Measurements from ENCODE around the gene PSAT1. TPM values are rescaled to one million over a fixed set of nuclear protein-coding genes. Genes with fewer than 3 reads are reported as not detected.

Gene PSAT1
- total RNA-seq, 1 experiment from 2014 or later, result 56.8 TPM

DNA sequence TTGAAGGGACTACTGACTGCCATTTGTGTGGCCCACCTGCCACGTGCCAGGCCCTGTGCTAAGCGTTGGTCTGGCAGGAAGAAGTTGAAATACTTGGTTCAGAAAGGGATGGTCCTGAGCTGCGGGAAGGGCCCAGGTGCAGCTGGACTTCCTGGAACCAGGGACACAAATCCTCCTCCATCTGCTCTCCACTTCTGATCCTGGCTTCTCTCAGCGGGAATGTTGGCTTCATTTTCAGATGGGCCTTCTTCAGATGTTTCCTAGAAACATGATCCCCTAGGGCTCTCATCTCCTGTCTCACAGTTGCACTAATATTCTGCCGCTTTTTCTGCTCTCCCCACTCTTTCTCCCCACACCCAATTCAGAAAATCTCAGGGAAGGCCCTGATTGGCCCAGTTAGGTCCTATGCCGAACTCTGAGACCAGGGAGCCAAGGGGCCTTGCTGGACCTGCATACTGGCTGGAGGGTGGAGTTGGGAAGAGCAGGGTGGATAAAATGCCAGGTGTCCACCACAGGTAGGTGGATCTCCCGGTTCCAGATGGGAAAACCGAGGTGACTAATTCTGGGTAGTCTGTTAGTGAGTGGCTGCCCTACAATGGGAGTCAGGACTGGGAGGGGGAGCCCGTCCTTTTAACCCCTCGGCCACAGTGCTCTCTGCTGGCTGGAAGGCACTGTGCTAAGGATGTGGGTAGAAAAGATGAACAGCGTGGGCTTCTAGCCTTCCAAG lies 19.4 kb downstream of the PSAT1 start:
- no peak for DNase-seq (ENCODE audit: low spot score)

DNA sequence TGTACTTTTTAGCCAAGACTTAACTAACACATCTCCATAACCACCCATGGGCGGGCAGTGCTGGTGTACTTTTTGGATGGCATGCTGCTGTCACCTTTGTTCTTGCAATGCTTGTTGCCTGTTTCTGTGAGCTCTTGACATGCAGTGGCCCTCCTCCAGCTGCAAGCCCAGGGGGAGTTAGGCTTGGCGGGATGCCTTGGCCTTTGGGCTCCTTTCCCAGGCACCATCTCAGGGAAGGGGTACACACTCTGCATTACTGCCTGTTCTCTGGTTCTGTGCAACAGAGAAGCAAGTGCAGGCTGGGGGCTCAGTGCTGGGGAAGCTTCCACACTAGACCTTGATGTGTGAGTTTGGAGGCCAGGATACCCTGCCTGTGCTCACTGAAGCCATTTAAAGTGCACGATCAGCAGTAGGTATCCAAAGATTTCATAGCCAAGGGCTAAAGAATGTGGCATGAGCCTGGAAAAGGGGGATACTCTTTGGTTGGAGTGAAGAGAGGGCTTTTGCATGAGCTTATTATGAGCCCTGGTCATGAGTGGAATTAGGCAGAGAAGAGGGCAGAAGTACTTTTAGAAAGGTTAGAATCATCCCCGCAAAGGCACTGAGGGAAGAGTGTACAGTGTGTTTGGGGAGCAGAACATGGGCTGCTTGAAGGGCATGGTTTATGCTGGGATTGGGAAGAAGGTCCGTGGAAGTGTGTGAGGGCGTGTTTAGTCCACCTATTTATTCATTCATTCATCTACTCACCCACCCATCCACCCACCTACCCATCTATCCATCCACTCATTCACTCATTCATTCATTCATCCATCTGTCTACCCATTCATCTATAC lies 22.5 kb downstream of the PSAT1 start:
- DNase-seq (ENCODE audit: low spot score), result no peak

DNA sequence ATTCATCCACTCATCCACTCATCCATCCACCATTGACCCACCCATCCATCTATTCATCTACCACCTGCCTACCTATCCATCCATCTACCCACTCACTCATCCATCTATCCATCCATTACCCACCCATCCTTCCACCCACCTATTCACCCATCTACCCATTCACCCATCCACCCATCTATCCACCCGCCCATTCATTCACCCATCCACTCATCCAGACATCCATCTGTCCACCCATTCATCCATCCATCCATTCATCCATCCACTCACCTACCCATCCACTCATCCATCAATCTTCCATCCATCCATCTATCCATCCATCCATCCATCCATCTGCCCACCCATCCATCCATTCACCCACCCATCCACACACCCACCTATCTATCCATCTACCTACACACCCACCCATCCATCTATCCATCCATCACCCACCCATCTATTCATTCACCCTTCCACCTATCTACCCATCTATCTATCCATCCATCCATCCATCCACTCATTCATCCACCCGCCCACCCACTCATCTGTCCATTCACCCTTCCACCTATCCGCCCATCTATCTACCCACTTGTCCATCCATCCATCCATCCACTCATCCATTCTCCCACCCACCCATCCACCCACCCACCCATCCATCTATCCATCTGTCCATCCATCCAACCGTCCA lies 23.2 kb downstream of the PSAT1 start:
- no peak for DNase-seq (ENCODE audit: low spot score)

DNA sequence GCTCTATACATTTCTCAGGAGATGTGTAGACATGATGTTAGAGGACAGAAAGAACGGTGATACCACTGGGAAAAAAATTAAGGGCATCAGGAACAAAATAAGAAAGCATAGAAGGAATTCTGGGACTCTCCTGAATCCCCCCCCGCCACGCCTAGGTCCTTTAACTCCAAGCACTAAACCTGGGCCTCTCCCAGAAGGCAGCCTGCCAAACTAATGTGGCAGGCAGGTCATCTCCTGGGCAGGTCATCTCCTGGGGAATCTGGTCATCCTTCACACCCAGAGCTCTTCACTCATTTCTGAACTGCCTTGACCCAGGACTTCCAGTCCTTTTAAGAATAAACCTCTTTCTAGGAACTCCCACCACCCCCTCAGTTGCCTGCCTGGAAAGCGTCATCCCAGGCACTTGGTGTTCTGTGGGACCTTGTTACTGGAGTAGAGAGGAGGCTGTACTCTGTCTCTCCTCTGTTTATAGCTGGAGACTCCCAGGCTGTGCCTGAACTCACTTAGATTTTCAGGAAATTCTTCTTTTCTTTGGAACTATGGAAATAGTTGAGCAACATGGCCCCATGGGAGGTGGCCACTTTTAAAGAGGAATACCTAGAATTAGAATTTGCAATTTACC lies 24.1 kb downstream of the PSAT1 start:
- no peak for DNase-seq (ENCODE audit: low spot score)

DNA sequence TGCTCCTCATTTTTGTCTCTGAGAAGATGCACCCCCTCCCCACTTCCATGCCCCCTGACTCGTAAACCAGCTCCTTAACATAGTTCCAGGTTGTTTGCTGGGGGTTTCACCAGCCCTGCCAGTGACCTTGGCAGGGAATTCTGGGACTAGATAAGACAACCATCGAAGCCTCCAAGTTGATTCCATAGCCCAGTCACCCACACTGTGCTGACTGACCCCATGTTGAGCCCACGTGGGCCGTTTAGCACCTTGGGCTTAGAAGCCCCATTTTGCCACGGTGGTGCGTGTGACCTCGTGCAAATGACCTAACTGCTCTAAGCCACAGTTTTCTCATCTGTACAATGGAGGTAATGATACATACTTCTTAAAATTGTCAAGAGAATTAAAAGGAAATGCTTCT lies 24.6 kb downstream of the PSAT1 start:
- DNase-seq (ENCODE audit: low spot score), result no peak

DNA sequence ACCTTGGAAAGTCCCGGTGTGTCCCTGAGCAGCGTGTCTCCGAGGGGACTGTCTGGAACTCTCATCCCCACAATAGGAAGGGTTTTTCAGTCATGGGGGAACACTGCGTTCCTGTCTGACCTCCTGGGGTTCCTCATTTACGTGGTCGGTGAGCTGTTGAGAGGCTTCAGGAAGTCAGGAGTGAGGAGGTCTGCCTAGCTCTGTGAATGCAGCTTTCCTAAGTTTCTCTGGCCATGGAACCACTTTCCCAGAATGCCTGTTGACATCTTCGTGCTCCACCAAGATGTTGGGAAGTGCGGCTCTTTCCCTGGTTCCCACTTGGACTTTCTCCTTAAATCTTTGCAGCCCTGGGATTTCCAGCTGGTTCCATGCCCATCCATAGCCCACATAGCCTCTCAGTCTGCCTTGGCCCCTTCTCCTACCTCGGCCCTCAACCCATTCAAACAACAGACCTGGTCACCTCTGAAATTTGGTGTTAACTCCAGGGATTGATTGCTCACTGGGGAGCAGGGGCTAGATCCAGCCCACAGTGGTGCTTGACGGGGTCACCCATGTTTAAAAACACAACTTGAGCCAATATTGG lies 27.2 kb downstream of the PSAT1 start:
- DNase-seq (ENCODE audit: low spot score), result no peak

DNA sequence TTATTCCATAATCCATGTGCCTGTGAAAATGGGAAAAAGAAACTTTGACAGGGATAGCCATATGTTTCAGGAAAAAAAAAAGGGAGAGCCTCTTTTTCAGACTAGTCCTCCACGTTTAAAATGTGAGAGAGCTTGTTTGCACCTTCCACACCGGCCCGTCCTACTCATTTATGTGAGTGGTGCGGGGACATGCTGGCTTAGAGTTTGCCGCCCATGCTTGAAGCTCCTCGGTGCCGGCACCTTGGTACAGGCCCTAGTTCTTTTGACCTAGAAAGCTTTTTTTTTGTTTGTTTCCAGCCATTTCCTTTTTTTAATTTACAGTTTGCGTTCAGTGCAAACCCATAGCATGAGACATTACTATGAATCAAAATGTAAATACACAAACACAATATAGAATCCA lies 27.8 kb downstream of the PSAT1 start:
- no peak for DNase-seq (ENCODE audit: low spot score)

DNA sequence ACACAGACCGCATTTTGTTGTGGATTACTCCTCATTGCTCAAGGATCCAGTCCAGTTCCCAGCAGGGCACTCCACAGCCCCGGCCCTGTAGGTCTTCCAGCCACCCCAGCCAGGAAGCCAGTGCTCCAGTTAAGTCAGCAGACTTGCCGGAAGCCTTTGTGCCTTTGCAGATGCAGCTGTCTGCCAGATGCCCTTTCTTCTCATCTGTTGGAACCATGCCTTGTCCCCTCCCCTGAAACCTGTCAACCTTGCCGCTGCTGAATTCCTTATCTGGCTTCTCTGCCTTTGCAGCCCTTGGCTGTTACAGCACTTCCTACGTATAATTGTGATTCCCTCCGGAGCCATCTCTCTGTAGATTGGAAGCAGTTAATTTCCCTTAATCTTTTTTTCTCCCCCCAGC lies 28.4 kb downstream of the PSAT1 start:
- DNase-seq (ENCODE audit: low spot score), result no peak

DNA sequence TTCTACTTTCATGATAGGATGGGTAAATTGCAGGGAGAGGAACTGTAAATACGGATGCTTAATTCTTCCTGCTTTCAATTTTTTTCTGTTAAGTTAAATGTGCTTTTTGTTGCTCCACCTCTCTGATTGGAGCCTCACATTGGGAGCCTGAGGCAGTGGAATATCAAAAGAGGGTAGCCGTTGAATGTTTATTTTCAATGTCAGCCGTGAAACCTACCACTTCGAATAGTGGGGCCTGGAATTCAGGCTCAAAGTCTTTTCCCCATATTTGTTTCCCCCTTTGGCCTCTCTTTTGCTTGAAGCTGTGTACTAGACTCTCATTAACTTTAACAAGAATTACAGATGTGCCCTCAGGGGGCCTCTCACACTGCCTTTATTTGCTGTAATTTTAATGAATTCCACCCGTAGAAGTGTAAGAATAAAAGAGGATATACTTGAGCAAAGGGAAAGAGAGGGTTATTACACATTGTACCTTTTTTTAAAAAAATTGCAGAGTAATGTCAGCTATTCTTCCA lies 29.0 kb downstream of the PSAT1 start:
- DNase-seq (ENCODE audit: low spot score), result no peak

DNA sequence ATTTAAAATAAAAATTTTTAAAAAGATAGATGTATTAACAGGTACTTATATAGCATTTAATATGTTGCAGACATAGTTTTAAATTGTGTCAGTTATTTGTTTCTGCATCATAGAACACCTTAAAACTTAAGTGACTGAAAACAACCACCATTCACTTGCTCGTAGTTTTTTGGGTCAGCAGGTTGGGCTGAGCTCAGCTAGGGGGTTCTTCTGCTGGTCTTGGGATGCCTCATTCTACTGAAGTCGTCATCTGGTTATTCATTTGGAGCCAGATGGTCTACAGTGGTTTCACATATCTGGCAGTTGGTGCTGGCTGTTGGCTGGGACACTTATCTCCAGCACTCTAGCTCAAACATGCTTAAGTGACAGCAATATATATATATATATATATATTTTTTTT lies 29.6 kb downstream of the PSAT1 start:
- no peak for DNase-seq (ENCODE audit: low spot score)

DNA sequence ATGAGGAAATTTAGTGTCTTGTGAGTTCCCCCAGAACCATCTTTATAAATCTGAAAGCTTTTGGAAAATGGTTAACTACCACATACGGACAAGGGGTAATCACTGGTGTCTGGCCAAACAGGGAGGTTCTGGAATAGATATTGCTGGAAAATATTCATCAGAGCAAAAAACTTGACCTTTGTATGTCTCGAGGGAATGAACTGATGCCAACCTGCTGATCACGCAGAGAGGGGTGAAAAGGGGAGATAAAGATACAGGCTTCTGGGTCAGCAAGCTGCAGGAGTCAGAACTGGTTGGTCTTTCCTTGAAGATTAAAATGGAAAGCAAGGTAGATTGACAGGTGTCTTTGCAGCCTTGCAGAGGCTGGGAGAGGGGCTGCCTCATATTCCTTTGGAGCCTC lies 35.5 kb downstream of the PSAT1 start:
- DNase-seq (ENCODE audit: low spot score), result no peak

DNA sequence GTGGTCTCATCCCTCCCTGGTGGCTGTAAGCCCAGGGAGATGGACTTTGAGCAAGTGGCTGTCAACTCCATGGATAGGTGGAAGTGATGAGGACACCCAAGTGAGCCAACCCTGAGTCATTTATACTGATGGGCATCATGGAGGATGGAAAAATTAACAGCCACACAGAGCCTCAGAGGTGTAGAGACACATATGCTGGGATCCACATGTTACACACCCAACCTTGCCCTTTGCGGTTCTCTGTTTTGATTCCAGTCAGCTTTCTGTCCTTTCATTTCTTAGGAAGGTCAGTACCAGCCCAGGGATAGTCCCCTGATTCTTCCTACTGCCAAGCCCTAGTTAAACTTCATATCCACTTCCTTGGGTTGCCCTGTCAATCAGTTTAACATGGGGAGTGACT lies 51.9 kb downstream of the PSAT1 start:
- no peak for DNase-seq (ENCODE audit: low spot score)

DNA sequence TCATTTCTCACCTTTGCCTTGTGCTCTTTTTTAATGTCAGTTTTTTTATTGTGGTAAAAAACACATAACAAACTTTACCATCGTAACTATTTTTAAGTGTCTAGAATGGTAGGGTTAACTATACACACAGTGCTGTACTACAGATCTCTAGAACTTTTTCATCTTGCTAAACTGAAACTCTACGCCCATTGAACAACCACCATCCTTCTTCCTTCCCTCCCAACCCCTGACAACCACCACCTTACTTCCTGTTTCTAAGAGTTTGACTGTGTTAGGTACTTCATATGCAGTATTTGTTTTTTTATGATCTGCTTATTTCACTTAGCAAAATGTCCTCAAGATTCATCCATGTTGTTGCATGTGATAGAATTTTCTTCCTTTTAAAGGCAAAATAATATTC lies 54.9 kb downstream of the PSAT1 start:
- no peak for DNase-seq (ENCODE audit: low spot score)

DNA sequence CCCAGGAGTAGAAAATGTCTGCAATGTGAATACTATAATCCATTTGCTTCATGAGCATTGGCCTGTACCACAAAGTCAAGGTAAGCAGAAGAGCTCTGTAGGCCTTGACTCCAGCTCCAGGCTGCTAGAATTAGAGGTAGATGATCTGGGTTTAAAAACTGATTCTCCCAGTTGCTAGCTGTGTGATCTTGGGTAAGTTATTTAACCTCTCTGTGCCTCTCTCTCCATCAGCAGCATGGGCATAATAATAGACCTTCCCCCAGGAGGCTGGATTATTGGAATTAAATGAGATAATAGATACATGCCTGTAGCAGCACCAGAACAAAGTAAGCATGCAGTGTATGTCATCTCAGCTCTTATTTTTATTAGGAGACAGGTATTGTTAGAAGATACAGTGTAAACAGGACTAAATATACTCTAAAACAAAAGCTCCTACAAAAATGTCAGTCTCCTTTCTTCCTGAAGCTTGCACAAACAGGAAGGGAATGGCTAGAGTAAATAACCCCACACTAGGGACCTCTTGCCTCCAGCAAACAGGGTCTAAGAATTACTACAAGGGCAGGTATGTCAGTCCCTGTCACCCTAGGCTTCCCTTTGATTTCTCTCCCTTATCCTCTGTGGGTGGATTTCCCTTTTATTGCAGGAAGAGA lies 57.5 kb downstream of the PSAT1 start:
- DNase-seq (ENCODE audit: low spot score), result no peak

DNA sequence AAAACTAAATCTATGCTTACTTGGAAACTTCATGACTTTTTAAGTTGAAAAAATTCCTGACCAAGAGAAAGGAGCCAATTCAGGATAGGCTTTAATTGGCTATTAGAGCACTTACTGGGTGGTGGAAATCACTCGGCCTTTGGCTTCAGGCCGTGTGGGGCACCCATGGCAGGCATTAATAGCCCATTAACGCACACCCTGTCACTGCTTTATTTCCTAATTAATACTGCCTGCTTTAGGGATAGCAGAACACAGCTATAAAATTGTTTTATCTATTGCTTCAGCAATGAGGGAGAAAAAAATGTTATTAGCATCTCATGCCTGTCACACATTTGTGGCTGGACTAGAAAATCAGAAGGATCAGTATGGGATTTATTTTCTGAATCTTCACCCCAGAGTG lies 58.1 kb downstream of the PSAT1 start:
- no peak for DNase-seq (ENCODE audit: low spot score)

DNA sequence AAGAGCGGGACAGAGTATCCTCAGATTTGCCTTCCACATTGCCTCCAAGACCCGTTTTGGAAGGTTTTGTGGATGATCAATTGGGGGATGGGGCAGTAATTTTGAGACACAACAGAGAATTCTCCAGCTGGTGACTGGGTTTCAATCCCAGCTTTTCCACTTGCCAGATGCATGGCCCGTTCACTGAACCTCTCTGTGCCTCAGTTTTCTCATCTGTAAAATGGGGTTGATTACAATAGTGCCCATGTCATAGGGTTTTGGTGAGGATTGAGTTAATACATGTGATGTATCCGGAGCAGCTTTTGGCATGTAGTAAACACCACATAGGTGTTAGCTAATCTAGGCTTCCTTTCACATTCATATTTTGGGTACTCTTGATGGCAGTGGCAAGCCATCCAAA lies 59.7 kb downstream of the PSAT1 start:
- no peak for DNase-seq (ENCODE audit: low spot score)

DNA sequence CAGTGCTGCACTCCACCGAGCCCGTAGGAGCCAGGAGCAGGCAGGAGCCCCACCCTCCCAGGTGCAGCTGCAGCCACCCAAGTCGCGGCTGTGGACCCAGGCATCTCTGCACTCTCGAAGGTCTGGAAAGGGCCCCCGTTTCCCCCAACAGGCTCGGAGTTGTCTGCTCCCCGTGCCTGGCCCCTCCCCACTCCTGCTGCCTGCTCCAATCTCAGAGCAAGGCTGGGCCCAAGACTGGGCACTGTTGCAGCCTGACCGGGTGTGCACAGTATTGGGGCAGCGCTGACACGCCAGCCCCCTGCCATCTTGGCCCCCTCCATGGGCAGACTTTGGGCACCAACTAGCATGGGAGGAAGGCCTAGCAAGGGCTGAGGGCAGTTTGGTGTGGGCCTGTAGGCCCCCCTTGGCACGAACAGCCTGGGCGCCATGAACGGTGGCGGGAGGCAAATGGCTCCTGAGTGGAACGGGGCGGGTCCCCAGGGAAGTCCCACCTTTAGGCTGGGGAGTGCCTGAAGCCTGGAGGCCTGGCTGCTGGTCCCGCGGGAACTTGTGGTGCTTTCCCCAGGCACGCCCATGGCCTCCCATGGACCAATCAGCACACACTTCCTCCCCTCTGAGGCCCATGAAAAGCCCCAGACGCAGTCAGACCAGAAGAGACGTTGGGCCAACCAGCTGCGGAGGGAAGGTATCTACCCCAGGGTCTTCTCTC lies 60.4 kb downstream of the PSAT1 start:
- no peak for DNase-seq (ENCODE audit: low spot score)

DNA sequence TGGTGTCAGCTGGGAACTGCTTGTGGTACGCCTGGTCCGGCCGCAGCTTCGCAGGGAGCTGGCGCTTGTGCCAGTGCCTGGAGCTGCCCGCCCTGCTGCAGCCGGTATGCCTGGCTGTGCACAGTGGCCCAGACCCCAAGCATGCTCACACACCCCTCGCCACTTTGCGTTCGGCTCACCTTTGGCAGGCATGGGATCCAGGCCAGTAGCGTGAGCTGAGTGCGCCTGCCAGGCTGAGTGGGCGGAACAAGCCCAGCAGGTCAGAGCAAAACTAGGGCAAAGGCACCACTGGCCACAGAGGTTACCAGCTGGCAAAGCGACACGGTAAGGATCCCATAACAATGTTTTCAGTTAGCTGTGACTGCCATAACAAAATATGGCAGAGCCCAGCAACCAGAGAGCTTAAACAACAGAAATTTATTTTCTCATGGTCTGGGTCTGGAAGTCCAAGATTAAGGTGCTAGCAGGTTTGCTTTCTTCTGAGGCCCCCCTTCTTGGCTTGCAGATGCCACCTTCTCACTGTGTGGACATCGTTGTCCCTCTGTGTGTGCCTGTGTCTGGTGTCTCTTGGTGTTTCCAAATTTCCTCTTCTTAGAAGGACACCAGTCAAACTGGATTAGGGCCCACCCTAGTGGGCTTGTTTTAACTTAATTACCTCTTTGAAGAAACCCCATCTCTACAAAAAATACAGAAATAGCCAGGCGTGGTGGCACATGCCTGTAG lies 61.6 kb downstream of the PSAT1 start:
- DNase-seq (ENCODE audit: low spot score), result no peak

DNA sequence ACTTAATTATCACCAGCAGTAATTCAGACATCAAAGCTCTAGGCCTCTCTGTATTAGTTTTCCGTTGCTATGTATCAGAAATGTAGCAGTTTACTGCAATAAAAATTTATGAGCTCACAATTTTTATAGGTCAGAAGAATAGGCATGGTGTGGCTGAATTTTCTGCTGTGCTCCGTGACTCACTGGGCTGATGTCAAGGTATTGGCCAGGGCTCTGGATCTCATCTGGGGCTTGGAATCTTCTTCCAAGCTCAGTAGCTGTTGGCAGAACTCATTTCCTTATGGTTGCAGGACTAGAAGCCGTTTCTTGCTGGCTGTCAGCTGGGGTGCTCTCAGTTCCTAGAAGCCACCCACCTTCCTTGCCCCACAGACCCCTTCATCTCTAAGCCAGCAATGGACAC lies 66.3 kb downstream of the PSAT1 start:
- no peak for DNase-seq (ENCODE audit: low spot score)

All from HT-29 (cell line).